Skeletal muscle tissue (tissue), 4 donors: ENCODE measurements around the gene MGA. TPM values are rescaled to one million over a fixed set of nuclear protein-coding genes. Genes with fewer than 3 reads are reported as not detected.

Experiments
- H3K27ac ChIP-seq: one replicate; pipeline ENCODE4 v1.7.0; 2013; ENCODE audit warnings: mild to moderate bottlenecking, low read depth, low read length, inconsistent platforms
- H3K27me3 ChIP-seq, 3 donors: one replicate each; pipeline ENCODE4 v1.7.0; 2013; ENCODE audit warnings: low read length in 3 of 3; ENCODE audit not compliant: control insufficient read depth in 3 of 3, insufficient read depth in 3 of 3
- H3K36me3 ChIP-seq, 3 donors: one replicate each; pipeline ENCODE4 v1.7.0; 2013; ENCODE audit warnings: low read length in 3 of 3; ENCODE audit not compliant: control insufficient read depth in 3 of 3, insufficient read depth in 3 of 3
- H3K4me1 ChIP-seq, 3 donors: one replicate each; pipeline ENCODE4 v1.7.0; 2013; ENCODE audit warnings: low read length in 3 of 3, mild to moderate bottlenecking in 3 of 3; ENCODE audit not compliant: control insufficient read depth in 3 of 3, insufficient read depth in 3 of 3
- H3K4me3 ChIP-seq, 3 donors: one replicate each; pipeline ENCODE4 v1.7.0; 2013; ENCODE audit warnings: low read length in 3 of 3
- H3K9ac ChIP-seq, 3 donors: one replicate each; pipeline ENCODE4 v1.7.0; 2013; ENCODE audit warnings: low read length in 3 of 3, mild to moderate bottlenecking in 3 of 3, moderate library complexity in 2 of 3, low read depth in 1 of 3
- H3K9me3 ChIP-seq, 3 donors: one replicate each; pipeline ENCODE4 v1.7.0; 2013; ENCODE audit warnings: low read length in 3 of 3; ENCODE audit not compliant: control insufficient read depth in 3 of 3
- total RNA-seq: library from RNA; depleted of rRNA; stranded (reverse); fragments of >200 nt; gene quantifications from one replicate; pipeline ENCODE4 v1.2.3, GENCODE V29; 2014
- donor health status: Osteomylitis.

Gene MGA
- total RNA-seq, 1 donor from 2014 or later, result 77.2 TPM

DNA sequence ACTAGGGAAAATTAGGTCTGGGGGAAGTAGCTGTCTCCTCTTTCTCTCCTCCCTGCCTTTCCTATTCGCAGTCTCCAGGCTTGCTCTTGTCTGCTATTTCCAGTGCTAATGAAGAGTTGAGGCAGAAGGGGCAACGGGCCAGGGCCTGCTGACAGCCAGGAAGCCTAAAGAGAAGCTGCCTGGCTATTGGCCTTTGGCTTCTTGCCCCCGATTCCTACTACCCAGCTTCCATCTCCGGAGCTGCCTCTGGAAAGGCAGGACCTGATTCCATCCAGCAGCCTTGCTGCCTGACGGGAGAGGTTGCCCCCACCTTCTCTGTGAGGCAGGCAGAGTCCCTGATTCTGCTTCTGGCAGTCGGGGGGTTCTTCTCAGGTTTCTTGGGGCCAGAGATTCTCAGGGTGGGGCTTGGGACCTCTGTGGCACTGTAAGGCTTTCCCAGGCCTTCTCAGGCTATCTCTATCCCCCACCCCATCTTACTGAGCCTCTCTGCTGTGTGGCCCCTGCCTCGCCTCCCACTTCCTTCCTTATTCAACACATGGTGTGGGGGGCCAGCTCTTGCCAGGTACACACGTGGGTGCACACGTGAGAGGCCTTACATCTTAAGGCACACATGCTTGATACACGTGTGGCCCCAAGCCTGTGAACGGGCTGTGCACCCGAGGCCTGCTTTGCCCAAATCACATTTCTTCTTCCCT lies 149.5 kb downstream of the MGA start:
- H3K9me3 ChIP-seq, result no peaks in the 10 kb centered on the region
- H3K4me3 ChIP-seq, result no peak overlapping the region
- no peak overlapping the region for H3K27ac ChIP-seq
- H3K27me3 ChIP-seq, result no peaks in the 10 kb centered on the region
- peaks cover 13 to 23% (median 20%) of the 10 kb centered on the region in 3 donors for H3K36me3 ChIP-seq
- H3K9ac ChIP-seq, result peak overlapping the region in 1 of 3 donors; percentile 3
- H3K4me1 ChIP-seq, result peaks cover 0 to 12% (median 2%) of the 10 kb centered on the region in 3 donors

GRCh38 chr15:41810651-41811431 lies 150.6 kb downstream of the MGA start:
- H3K9me3 ChIP-seq, result no peaks in the 10 kb centered on the region
- H3K9ac ChIP-seq, result peak overlapping the region in 1 of 3 donors; percentile 25
- no peak overlapping the region for H3K4me3 ChIP-seq
- no peaks in the 10 kb centered on the region for H3K27me3 ChIP-seq
- H3K36me3 ChIP-seq, result peaks cover 19 to 31% (median 29%) of the 10 kb centered on the region in 3 donors
- H3K4me1 ChIP-seq, result peaks cover 0 to 6% (median 2%) of the 10 kb centered on the region in 3 donors
- no peak overlapping the region for H3K27ac ChIP-seq

DNA sequence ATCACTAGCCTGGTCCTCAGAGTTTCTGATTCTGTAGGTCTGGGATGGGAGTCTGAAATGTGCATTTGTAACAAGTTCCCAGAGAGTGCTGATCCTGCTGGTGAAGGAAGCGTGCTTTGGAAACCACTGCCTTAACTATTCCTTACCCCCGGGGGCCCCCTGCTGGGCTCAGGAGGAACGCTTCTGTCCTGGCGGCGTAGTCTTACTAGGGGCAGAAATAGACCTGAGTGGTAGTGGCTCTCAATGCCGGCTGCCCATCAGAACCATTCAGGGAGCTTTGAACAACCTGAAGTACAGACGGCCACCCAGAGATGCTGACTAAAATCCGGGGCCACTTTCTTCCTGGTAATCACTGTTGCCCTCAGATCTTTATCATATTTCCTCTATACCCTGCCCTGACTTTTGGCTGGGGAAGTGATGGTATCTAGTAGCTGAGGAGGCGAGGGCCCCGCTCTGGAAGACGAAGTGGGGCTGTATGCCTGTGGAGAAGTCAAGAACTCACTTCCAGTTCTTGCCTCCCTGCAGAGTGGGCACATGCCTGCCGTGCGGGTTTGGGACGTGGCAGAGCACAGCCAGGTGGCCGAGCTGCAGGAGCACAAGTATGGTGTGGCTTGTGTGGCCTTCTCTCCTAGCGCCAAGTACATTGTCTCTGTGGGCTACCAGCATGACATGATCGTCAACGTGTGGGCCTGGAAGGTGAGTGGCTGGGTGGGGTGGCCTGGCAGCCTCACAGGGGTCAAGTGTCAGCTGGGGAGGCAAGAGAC lies 151.4 kb downstream of the MGA start:
- H3K4me3 ChIP-seq, result no peak overlapping the region
- H3K27ac ChIP-seq, result no peak overlapping the region
- no peaks in the 10 kb centered on the region for H3K9me3 ChIP-seq
- H3K9ac ChIP-seq, result no peak overlapping the region
- H3K27me3 ChIP-seq, result no peaks in the 10 kb centered on the region
- H3K4me1 ChIP-seq, result peaks cover 0 to 6% (median 2%) of the 10 kb centered on the region in 3 donors
- H3K36me3 ChIP-seq, result peaks cover 22 to 37% (median 31%) of the 10 kb centered on the region in 3 donors

- H3K27me3 ChIP-seq, result no peaks in the 10 kb centered on the region
- H3K9me3 ChIP-seq, result no peaks in the 10 kb centered on the region
- no peak overlapping the region for H3K4me3 ChIP-seq
- H3K27ac ChIP-seq, result no peak overlapping the region
- H3K9ac ChIP-seq, result no peak overlapping the region
- H3K36me3 ChIP-seq, result peaks cover 35 to 49% (median 43%) of the 10 kb centered on the region in 3 donors
- peaks cover 0 to 6% (median 2%) of the 10 kb centered on the region in 3 donors for H3K4me1 ChIP-seq
These were observed 152.7 kb downstream of the MGA start for GRCh38 chr15:41812820-41813375.

- no peak overlapping the region for H3K27ac ChIP-seq
These were observed 153.2 kb downstream of the MGA start for GRCh38 chr15:41813426-41813825.

GRCh38 chr15:41814534-41814933 lies 154.3 kb downstream of the MGA start:
- no peak overlapping the region for H3K9ac ChIP-seq
- no peak overlapping the region for H3K4me3 ChIP-seq
- H3K36me3 ChIP-seq, result peaks cover 49 to 64% (median 57%) of the 10 kb centered on the region in 3 donors
- no peaks in the 10 kb centered on the region for H3K9me3 ChIP-seq
- peaks cover 0 to 6% (median 2%) of the 10 kb centered on the region in 3 donors for H3K4me1 ChIP-seq
- H3K27ac ChIP-seq, result no peak overlapping the region
- H3K27me3 ChIP-seq, result no peaks in the 10 kb centered on the region

More at GRCh38 chr15:41813426-41813825, 153.2 kb downstream of the MGA start:
- Histone ChIP-seq H3K27me3 (no peaks in the 10 kb centered on the region), H3K9me3 (no peaks in the 10 kb centered on the region), H3K4me1 (peaks cover 0 to 6% (median 2%) of the 10 kb centered on the region in 3 donors), H3K4me3 (no peak overlapping the region), H3K36me3 (peaks cover 40 to 55% (median 48%) of the 10 kb centered on the region in 3 donors), H3K9ac (no peak overlapping the region)

DNA sequence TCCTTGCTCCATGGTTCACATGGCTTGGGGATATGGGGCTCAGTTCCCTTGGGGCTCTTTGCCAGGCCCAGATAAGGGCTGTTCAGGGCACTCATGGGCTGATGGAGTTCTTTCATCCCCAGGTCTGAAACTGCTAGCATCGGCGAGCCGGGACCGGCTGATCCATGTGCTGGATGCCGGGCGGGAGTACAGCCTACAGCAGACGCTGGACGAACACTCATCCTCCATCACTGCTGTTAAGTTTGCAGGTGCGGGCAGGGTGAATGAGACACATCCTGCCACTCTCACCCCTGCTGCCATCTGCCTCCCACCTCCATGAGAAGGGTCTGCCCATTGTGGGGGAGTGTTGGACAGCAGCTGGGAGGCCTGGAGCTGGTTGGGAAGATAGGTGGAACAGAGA lies 156.6 kb downstream of the MGA start:
- Histone ChIP-seq H3K4me1 (peaks cover 0 to 6% (median 5%) of the 10 kb centered on the region in 3 donors), H3K4me3 (no peak overlapping the region), H3K27ac (no peak overlapping the region), H3K9me3 (no peaks in the 10 kb centered on the region), H3K36me3 (peaks cover 60 to 82% (median 66%) of the 10 kb centered on the region in 3 donors), H3K9ac (no peak overlapping the region), H3K27me3 (no peaks in the 10 kb centered on the region)

DNA sequence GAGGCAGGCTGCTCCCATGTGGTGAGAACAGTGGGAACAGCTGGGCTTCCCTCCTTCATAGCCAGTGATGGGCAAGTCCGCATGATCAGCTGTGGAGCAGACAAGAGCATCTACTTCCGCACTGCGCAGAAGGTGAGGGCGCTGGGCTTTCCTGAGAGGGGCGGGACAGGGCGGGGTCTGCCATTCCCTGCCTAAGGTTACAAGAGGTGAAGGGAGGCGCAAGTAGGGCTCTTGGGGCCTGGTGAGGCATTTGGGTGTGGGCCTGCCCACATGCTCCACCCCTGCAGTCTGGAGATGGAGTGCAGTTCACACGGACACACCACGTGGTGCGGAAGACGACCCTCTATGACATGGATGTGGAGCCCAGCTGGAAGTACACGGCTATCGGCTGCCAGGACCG lies 157.1 kb downstream of the MGA start:
- Histone ChIP-seq H3K9ac (no peak overlapping the region), H3K9me3 (no peaks in the 10 kb centered on the region), H3K27me3 (no peaks in the 10 kb centered on the region), H3K4me3 (no peak overlapping the region), H3K4me1 (peaks cover 0 to 6% (median 5%) of the 10 kb centered on the region in 3 donors), H3K36me3 (peaks cover 61 to 84% (median 67%) of the 10 kb centered on the region in 3 donors), H3K27ac (no peak overlapping the region)

- no peaks in the 10 kb centered on the region for H3K9me3 ChIP-seq
- no peaks in the 10 kb centered on the region for H3K27me3 ChIP-seq
- peaks cover 0 to 6% (median 5%) of the 10 kb centered on the region in 3 donors for H3K4me1 ChIP-seq
- peaks cover 61 to 84% (median 67%) of the 10 kb centered on the region in 3 donors for H3K36me3 ChIP-seq
- H3K27ac ChIP-seq, result no peak overlapping the region
- no peak overlapping the region for H3K4me3 ChIP-seq
- H3K9ac ChIP-seq, result no peak overlapping the region
These were observed 157.6 kb downstream of the MGA start for GRCh38 chr15:41817781-41818180.
